D721Med (cell line): ENCODE measurements around the gene ACSL1.

Experiments
- DNase-seq: peaks from one replicate; pipeline ENCODE4 v3.0.0; 2011; ENCODE audit warnings: low spot score; ENCODE audit not compliant: insufficient read length
- FAIRE-seq: peaks from 2 replicates; lab custom pipeline; 2011; peaks lifted over from hg19 to GRCh38; lab: Jason Lieb, UNC
- TF ChIP-seq, protein P1 (sequence below): IDR thresholded peaks from 2 replicates; pipeline ENCODE4 v1.5.1; 2012; ENCODE audit warnings: mild to moderate bottlenecking, control low read depth; ENCODE audit not compliant: insufficient read depth; ENCODE audit errors: missing control alignments

Gene ACSL1

DNA sequence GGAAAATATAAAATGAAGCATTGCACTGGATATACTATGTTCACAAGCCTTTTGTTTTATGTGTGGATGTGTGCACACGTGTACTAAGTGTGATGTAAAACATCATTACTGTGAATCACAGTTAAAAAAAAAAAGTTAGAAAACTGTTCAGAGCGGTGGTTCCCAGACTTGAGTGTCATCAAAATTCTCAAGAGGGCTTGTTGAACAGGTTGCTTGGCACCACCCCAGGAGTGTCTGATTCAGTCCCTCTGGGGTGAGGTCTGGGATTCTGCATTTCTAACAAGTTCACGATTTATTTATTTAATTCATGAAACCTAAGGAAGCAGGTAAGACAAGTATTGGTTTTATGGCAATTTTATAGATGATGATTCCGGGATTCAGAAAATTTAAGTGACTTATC lies 93.6 kb downstream of the ACSL1 start:
- FAIRE-seq (no peak), DNase-seq (no peak)
- TF ChIP-seq, protein P1, sequence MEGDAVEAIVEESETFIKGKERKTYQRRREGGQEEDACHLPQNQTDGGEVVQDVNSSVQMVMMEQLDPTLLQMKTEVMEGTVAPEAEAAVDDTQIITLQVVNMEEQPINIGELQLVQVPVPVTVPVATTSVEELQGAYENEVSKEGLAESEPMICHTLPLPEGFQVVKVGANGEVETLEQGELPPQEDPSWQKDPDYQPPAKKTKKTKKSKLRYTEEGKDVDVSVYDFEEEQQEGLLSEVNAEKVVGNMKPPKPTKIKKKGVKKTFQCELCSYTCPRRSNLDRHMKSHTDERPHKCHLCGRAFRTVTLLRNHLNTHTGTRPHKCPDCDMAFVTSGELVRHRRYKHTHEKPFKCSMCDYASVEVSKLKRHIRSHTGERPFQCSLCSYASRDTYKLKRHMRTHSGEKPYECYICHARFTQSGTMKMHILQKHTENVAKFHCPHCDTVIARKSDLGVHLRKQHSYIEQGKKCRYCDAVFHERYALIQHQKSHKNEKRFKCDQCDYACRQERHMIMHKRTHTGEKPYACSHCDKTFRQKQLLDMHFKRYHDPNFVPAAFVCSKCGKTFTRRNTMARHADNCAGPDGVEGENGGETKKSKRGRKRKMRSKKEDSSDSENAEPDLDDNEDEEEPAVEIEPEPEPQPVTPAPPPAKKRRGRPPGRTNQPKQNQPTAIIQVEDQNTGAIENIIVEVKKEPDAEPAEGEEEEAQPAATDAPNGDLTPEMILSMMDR = no peak

DNA sequence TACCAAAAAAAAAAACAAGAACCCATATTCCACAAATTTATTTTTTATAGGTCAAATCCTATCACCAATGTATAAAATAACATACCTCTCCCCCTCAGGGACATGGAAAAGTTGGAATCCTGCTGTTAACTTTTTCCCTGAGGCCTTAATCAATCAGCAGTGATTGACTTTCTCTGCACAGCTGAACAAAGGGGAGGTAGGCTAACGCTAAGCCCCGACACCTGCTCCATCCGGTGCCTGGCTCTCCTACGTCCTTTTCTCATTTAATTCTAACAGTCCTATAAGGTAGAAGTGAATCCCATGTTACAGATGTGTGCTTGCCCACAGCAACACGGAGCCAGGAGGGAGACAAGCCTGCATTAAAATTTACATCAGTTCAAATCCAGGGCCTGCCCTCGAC lies 94.7 kb downstream of the ACSL1 start:
- TF ChIP-seq, protein P1 = no peak
- DNase-seq (no peak), FAIRE-seq (no peak)

DNA sequence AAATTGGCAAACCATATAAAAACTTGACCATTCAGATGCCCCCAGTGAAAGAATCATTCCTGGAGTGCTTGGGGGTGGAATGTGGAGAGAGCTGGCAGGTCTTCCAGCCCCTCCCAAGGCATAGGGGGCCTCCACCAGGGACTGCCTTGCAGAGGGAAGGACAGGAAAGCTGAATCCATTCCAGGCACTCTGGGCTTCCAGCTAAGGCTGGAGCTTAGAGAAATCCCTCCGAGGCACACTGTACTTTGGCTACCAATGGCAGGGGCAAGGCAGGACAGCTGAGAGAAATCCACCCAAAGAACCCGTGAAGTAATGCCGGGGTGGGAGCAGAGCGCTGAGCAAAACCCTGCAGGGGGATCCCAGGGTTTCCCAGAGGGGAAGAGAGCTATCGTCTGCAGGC lies 95.8 kb downstream of the ACSL1 start:
- TF ChIP-seq, protein P1 = no peak
- DNase-seq = no peak
- FAIRE-seq = no peak

DNA sequence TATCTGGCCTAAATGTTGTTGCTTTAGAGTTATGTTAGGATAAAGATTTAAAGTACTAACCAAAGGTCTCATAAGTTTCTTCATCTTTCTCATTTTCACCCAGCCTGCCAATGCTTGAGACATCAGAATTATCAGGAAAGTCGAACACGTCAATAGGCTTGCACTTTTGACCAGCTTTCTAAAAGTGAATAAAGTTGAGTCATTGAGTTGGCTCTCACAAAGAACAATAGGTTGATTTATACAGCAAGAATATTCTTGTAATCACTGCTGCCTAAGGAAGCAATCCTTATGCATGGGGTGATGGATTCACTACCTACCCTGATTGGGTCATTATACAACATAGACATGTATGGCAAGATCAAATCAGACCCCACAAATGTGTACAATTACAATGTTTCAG lies 96.9 kb downstream of the ACSL1 start:
- FAIRE-seq = no peak
- TF ChIP-seq, protein P1 = no peak

DNA sequence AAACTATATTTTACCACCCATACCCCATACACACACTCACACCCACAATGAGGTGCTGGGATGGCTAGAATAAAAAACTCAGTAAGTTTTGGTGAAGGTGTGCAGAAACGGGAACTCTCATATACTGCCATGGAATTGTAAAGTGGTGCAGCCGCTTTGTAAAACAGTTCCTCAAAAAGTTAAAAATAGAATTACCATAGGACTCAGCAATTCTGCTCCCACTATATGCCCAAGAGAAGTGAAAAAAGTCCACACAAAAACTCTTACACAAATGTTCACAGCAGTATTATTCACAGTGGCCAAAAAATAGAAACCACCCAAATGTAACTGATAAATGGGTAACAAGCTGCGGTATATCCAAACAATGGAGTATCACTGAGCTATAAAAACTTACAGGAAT lies 98.3 kb downstream of the ACSL1 start:
- TF ChIP-seq, protein P1 = no peak
- FAIRE-seq (no peak), DNase-seq (no peak)

More for the DNA sequence above, 96.9 kb downstream of the ACSL1 start:
- DNase-seq = no peak

DNA sequence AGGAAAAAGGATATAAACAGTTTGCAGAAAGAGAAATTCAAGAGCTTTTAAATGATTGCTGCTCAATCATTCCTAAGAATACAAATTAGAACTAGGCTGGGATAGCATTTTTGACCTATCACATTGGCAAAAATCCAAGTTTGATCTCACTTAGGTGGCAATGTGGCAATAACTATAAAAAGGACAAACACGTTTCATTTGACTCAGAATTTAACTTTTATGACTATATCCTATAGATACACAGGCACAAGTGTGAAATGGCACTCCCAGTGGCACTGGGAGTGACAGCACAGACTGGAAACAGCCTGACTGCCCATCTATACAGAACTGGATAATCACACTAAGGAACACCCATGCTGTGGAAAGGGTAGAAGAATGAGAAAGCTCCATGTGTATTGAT lies 103.0 kb downstream of the ACSL1 start:
- FAIRE-seq = no peak
- DNase-seq = no peak
- TF ChIP-seq, protein P1 = no peak

DNA sequence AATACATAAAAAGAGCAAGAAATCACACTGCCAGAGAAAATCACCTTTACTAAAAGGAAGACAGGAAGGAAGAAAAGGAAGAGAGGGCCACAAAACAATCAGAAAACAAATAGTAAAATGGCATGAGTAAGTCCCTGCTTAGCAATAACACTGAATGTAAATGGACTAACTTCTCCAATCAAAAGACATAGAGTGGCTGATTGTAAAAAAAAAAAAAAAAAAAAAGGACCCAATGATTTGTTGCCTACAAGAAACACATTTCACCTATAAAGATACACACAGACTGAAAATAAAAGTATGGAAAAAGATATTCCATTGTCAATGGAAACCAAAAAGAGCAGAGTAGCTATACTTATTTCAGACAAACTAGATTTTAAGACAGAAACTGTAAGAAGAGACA lies 104.5 kb downstream of the ACSL1 start:
- DNase-seq (no peak), FAIRE-seq (no peak)
- TF ChIP-seq, protein P1 = no peak
